GM19239 (cell line): Measurements from ENCODE around the gene RFT1.

ENCODE experiments used
- DNase-seq: peaks from one replicate; pipeline ENCODE4 v3.0.0; 2011; ENCODE audit warnings: low spot score; ENCODE audit not compliant: insufficient read length
- FAIRE-seq: peaks from 2 replicates; lab custom pipeline; 2011; peaks lifted over from hg19 to GRCh38; lab: Jason Lieb, UNC

The RFT1 gene

GRCh38 chr3:53163444-53164387 is 33.5 kb upstream of the RFT1 start:
- FAIRE-seq (no peak), DNase-seq (no peak)

- FAIRE-seq (peak; percentile 90), DNase-seq (peak; percentile 50)
Measured at GRCh38 chr3:53162672-53163443, 32.6 kb upstream of the RFT1 start.

GRCh38 chr3:53161820-53162671 is 31.8 kb upstream of the RFT1 start:
- peak; percentile 67 for DNase-seq

GRCh38 chr3:53161450-53161819 is 31.2 kb upstream of the RFT1 start:
- DNase-seq = no peak
- no peak for FAIRE-seq

More at GRCh38 chr3:53161820-53162671, 31.8 kb upstream of the RFT1 start:
- FAIRE-seq = peak; percentile 89

GRCh38 chr3:53160660-53161449 is 30.6 kb upstream of the RFT1 start, which contains the start of gene PRKCD:
Gene PRKCD (plus strand): TSS chr3:53161209. CDS start chr3:53178423, 17,214 bp downstream.
- DNase-seq = peak; percentile 90
- peak; percentile 21 for FAIRE-seq

- FAIRE-seq (no peak), DNase-seq (no peak)
Measured at GRCh38 chr3:53160061-53160659, 29.9 kb upstream of the RFT1 start.

- DNase-seq = no peak
- FAIRE-seq = no peak
Measured at GRCh38 chr3:53159156-53160060, 29.2 kb upstream of the RFT1 start.

- FAIRE-seq (no peak), DNase-seq (no peak)
Measured at GRCh38 chr3:53158765-53159155, 28.5 kb upstream of the RFT1 start.

- FAIRE-seq = no peak
- DNase-seq = no peak
Measured at GRCh38 chr3:53157974-53158580, 27.8 kb upstream of the RFT1 start.

GRCh38 chr3:53156368-53156834 is 26.2 kb upstream of the RFT1 start:
- FAIRE-seq = no peak

GRCh38 chr3:53155760-53156159 is 25.5 kb upstream of the RFT1 start:
- FAIRE-seq = no peak
- DNase-seq = no peak

More at GRCh38 chr3:53156368-53156834, 26.2 kb upstream of the RFT1 start:
- no peak for DNase-seq

GRCh38 chr3:53154881-53155285 is 24.6 kb upstream of the RFT1 start:
- FAIRE-seq = no peak

GRCh38 chr3:53153980-53154379 is 23.7 kb upstream of the RFT1 start:
- FAIRE-seq (no peak), DNase-seq (no peak)

More at GRCh38 chr3:53154881-53155285, 24.6 kb upstream of the RFT1 start:
- no peak for DNase-seq

- DNase-seq (no peak), FAIRE-seq (no peak)
Measured at GRCh38 chr3:53153264-53153823, 23.1 kb upstream of the RFT1 start.

GRCh38 chr3:53151870-53152660 is 21.8 kb upstream of the RFT1 start:
- FAIRE-seq (no peak), DNase-seq (no peak)

- FAIRE-seq = no peak
- DNase-seq = no peak
Measured at GRCh38 chr3:53151465-53151864, 21.2 kb upstream of the RFT1 start.
